IMR-90 (cell line): ENCODE data around the gene RASGRF1. TPM values are rescaled to one million over a fixed set of nuclear protein-coding genes. Genes with fewer than 3 reads are reported as not detected.

ENCODE experiments used
- ATAC-seq: fragments of 200-7000 bp; cut with Tn5 transposase; 2 replicates; pipeline ENCODE4 v1.9.1; 2020; ENCODE audit warnings: low read depth, mild to moderate bottlenecking, moderate library complexity
- BruUV-seq: library from RNA; stranded (reverse); fragments of 400-500 nt; replicated peaks from 2 replicates; lab custom pipeline; 2021; lab: Mats Ljungman, UMichigan
- CTCF ChIA-PET: fragments of 300-600 bp; formaldehyde crosslinking; extraction: SDS; loops from one replicate; lab custom pipeline; 2021; ENCODE audit warnings: antibody characterized with exemption; lab: Yijun Ruan, JAX
- POLR2A ChIA-PET: fragments of 300-600 bp; sonication (Branson Sonifier 250); formaldehyde crosslinking; loops from one replicate; lab custom pipeline; 2022; ENCODE audit warnings: antibody characterized with exemption; ENCODE audit not compliant: unreplicated experiment; lab: Charles Lee
- DNase-seq: peaks from one replicate; pipeline ENCODE4 v3.0.0; 2013
- H2AFZ ChIP-seq: replicated peaks from 2 replicates; pipeline ENCODE3; 2013; ENCODE audit warnings: low read length, mild to moderate bottlenecking; ENCODE audit not compliant: poor library complexity
- H2AK5ac ChIP-seq: 2 replicates; pipeline ENCODE4 v1.6.1; 2013; ENCODE audit warnings: low read depth, low read length, inconsistent platforms
- H2AK9ac ChIP-seq: replicated peaks from 2 replicates; pipeline ENCODE3; 2013; ENCODE audit warnings: mild to moderate bottlenecking, low read depth, low read length, moderate library complexity; ENCODE audit not compliant: poor library complexity
- H2BK120ac ChIP-seq: 2 replicates; pipeline ENCODE4 v1.6.1; 2013; ENCODE audit warnings: low read depth, low read length, inconsistent platforms
- H2BK15ac ChIP-seq: 3 replicates; pipeline ENCODE4 v1.6.1; 2013; ENCODE audit warnings: low read depth, low read length, inconsistent platforms
- H2BK20ac ChIP-seq: 2 replicates; pipeline ENCODE4 v1.6.1; 2013; ENCODE audit warnings: low read depth, mild to moderate bottlenecking, inconsistent platforms, low read length, moderate library complexity
- H2BK5ac ChIP-seq: 2 replicates; pipeline ENCODE4 v1.6.1; 2013; ENCODE audit warnings: mild to moderate bottlenecking, low read depth, low read length, inconsistent platforms; ENCODE audit not compliant: poor library complexity, severe bottlenecking
- H3K14ac ChIP-seq: replicated peaks from 2 replicates; pipeline ENCODE4 v1.6.1; 2013; ENCODE audit warnings: low read depth, low read length, inconsistent platforms
- H3K18ac ChIP-seq: 2 replicates; pipeline ENCODE4 v1.6.1; 2013; ENCODE audit warnings: low read depth, low read length, control low read depth
- H3K23ac ChIP-seq: 2 replicates; pipeline ENCODE4 v1.6.1; 2013; ENCODE audit warnings: low read depth, low read length, inconsistent platforms
- H3K27ac ChIP-seq: 2 replicates; pipeline ENCODE4 v1.5.1; 2013; ENCODE audit warnings: mild to moderate bottlenecking, control low read depth, low read length; ENCODE audit not compliant: insufficient read depth
- H3K27me3 ChIP-seq: 2 replicates; pipeline ENCODE4 v1.6.1; 2013; ENCODE audit warnings: low read length; ENCODE audit not compliant: control insufficient read depth, insufficient read depth
- H3K36me3 ChIP-seq: 2 replicates; pipeline ENCODE4 v1.6.1; 2013; ENCODE audit warnings: low read length, mixed read lengths; ENCODE audit not compliant: control insufficient read depth, insufficient read depth
- H3K4ac ChIP-seq: 2 replicates; pipeline ENCODE4 v1.6.1; 2013; ENCODE audit warnings: low read depth, low read length, inconsistent platforms
- H3K4me1 ChIP-seq: 2 replicates; pipeline ENCODE4 v1.6.1; 2013; ENCODE audit warnings: low read length, mixed read lengths; ENCODE audit not compliant: control insufficient read depth, insufficient read depth
- H3K4me2 ChIP-seq: 2 replicates; pipeline ENCODE4 v1.6.1; 2013; ENCODE audit warnings: low read depth, mild to moderate bottlenecking, control low read depth, low read length, moderate library complexity
- H3K4me3 ChIP-seq: 2 replicates; pipeline ENCODE4 v1.5.1; 2013; ENCODE audit warnings: low read depth, mild to moderate bottlenecking, control low read depth, low read length, moderate library complexity; ENCODE audit not compliant: insufficient read depth
- H3K56ac ChIP-seq: 2 replicates; pipeline ENCODE4 v1.6.1; 2013; ENCODE audit warnings: low read length, inconsistent platforms; ENCODE audit not compliant: insufficient read depth; ENCODE audit errors: extremely low read depth
- H3K79me1 ChIP-seq, 2 experiments: 2 replicates each; pipeline ENCODE4 v1.6.1; 2013; ENCODE audit warnings: low read length in 2 of 2, inconsistent platforms in 1 of 2, low read depth in 1 of 2
- H3K9ac ChIP-seq: 2 replicates; pipeline ENCODE4 v1.6.1; 2013; ENCODE audit warnings: low read depth, low read length, control low read depth
- H3K9me1 ChIP-seq: 2 replicates; pipeline ENCODE4 v1.6.1; 2013; ENCODE audit warnings: low read length, inconsistent platforms; ENCODE audit not compliant: insufficient read depth
- H3K9me3 ChIP-seq: 2 replicates; pipeline ENCODE4 v1.6.1; 2013; ENCODE audit warnings: low read length; ENCODE audit not compliant: control insufficient read depth, insufficient read depth
- H4K20me1 ChIP-seq: 2 replicates; pipeline ENCODE4 v1.6.1; 2013; ENCODE audit warnings: low read length, inconsistent platforms; ENCODE audit not compliant: insufficient read depth
- H4K5ac ChIP-seq: 2 replicates; pipeline ENCODE4 v1.6.1; 2013; ENCODE audit warnings: mild to moderate bottlenecking, low read depth, low read length, control low read depth
- H4K8ac ChIP-seq, 2 experiments: 2 replicates each; pipeline ENCODE4 v1.6.1; 2013; ENCODE audit warnings: low read depth in 2 of 2, low read length in 2 of 2, control low read depth in 1 of 2, inconsistent platforms in 1 of 2
- H4K91ac ChIP-seq: 2 replicates; pipeline ENCODE4 v1.6.1; 2013; ENCODE audit warnings: low read depth, low read length, inconsistent platforms; ENCODE audit not compliant: insufficient read depth
- BHLHE40 ChIP-seq: fragments of 150-350 bp; IDR thresholded peaks from 2 replicates; pipeline ENCODE4 v1.6.1; 2016; ENCODE audit warnings: mild to moderate bottlenecking, low read depth, low read length
- FOS ChIP-seq: fragments of 150-350 bp; IDR thresholded peaks from 2 replicates; pipeline ENCODE4 v1.6.1; 2016; ENCODE audit warnings: low read depth, low read length
- NFE2L2 ChIP-seq: fragments of 150-350 bp; IDR thresholded peaks from 2 replicates; pipeline ENCODE4 v1.6.1; 2016; ENCODE audit warnings: low read depth, mild to moderate bottlenecking, low read length
- RAD21 ChIP-seq: IDR thresholded peaks from 2 replicates; pipeline ENCODE4 v1.6.1; 2012; ENCODE audit warnings: low read length, improper control_type of control experiment
- WGBS, 2 experiments: methylation state at CpG; one replicate each; pipeline versions ENCODE4 v1.1.5 to v1.1.7; 2013; ENCODE audit warnings: missing lambda C conversion rate in 2 of 2; ENCODE audit not compliant: insufficient read length in 1 of 2; ENCODE audit errors: extremely low coverage in 2 of 2; 5-methylcytosine and 5-hydroxymethylcytosine counted together
- dilution Hi-C: fragments of 300-500 bp; cut with HindIII; formaldehyde crosslinking; loops from one replicate; pipeline ENCODE4 v1.14.3; 2018; ENCODE audit warnings: low sequenced_read_pairs; ENCODE audit not compliant: unreplicated experiment
- in situ Hi-C: fragments of 300-500 bp; cut with MboI; formaldehyde crosslinking; loops from 3 replicates; pipeline ENCODE4 v1.14.3; 2019; ENCODE audit warnings: low sequenced_read_pairs, inconsistent platforms, mixed read lengths
- intact Hi-C: fragments of 100-400 bp; cut with micrococcal nuclease; formaldehyde crosslinking; loops from 2 replicates; pipeline ENCODE4 v1.10.0; 2022
- polyA plus RNA-seq, 3 experiments: library from polyadenylated mRNA; depleted of rRNA; stranded (reverse); fragments of >200 nt; gene quantifications; 2 replicates each; pipeline ENCODE4 v1.2.3, GENCODE V29; 2012; ENCODE audit warnings: low replicate concordance in 1 of 3
- total RNA-seq: library from RNA; depleted of rRNA; stranded (reverse); fragments of >200 nt; gene quantifications from 2 replicates; pipeline ENCODE4 v1.2.3, GENCODE V29; 2012

Gene RASGRF1
- total and polyA plus RNA-seq, 2 of the 4 experiments (the other 2 are of a cell fraction): under 0.01 to 0.15 TPM

GRCh38 chr15:79035814-79036213 is 54.8 kb downstream of the RASGRF1 start:
- ChIA-PET POLR2A (no interaction called here), CTCF (no interaction called here)
- H3K14ac ChIP-seq: no peak overlapping the region
- no peak overlapping the region for H2BK5ac ChIP-seq
- peak; percentile 44 for ATAC-seq
- no peak overlapping the region for H2BK20ac ChIP-seq
- H3K4me2 ChIP-seq: peak overlapping the region; percentile 10; the same call in 1 of the 2 replicates
- H2AK5ac ChIP-seq: no peak overlapping the region
- in situ Hi-C loops: no loop called here
- no peak overlapping the region for H2BK15ac ChIP-seq
- H2BK120ac ChIP-seq: no peak overlapping the region
- H2AK9ac ChIP-seq: no peak overlapping the region
- H3K36me3 ChIP-seq: no peaks in the 10 kb centered on the region
- DNase-seq: no peak
- no peak overlapping the region for H3K4me3 ChIP-seq
- no peak overlapping the region for H3K23ac ChIP-seq
- peaks cover 16% of the 10 kb centered on the region for H3K27me3 ChIP-seq
- 14% methylated on average over 10 of the region's 18 CpGs; no CpG with 5 or more reads in 1 of the 2 experiments for WGBS, 2 experiments
- H3K18ac ChIP-seq: no peak overlapping the region
- H3K27ac ChIP-seq: no peak overlapping the region
- H4K5ac ChIP-seq: no peak overlapping the region
- no peak overlapping the region for H3K9ac ChIP-seq
- peak overlapping the region; percentile 76 for H2AFZ ChIP-seq
- no peak overlapping the region for H4K91ac ChIP-seq
- peaks cover 2% of the 10 kb centered on the region; the same call in 1 of the 2 replicates for H3K9me3 ChIP-seq
- H3K79me1 ChIP-seq: no peaks in the 10 kb centered on the region
- no peak overlapping the region for H4K8ac ChIP-seq
- no peaks in the 10 kb centered on the region for H3K9me1 ChIP-seq
- H3K56ac ChIP-seq: no peak overlapping the region
- dilution Hi-C loops: no loop called here
- H4K20me1 ChIP-seq: no peaks in the 10 kb centered on the region
- no peak overlapping the region for H3K4ac ChIP-seq
- TF ChIP-seq BHLHE40 (no peak), FOS (no peak), RAD21 (no peak), NFE2L2 (no peak)
- intact Hi-C loops: no loop called here
- no peaks in the 10 kb centered on the region for H3K4me1 ChIP-seq
- no TSS peak for BruUV-seq
